ENCODE results near the gene CNPY3.

GRCh38 chr6:42911171-42912021, 17.9 kb upstream of the CNPY3 start:
- TF ChIP-seq CTCF (IDR thresholded peaks at IDR 0.05; ENCODE audit: low read depth, low read length) (no peak), EZH2phosphoT487 (IDR thresholded peaks at IDR 0.05; ENCODE audit: low read depth) (no peak)

Data from OCI-LY3 (cell line).